ENCODE results near the gene SORCS2.

Gene SORCS2

GRCh38 chr4:7656244-7656800 lies 464.0 kb downstream of the SORCS2 start:
- Histone ChIP-seq H3K4me3 (no peak overlapping the region), H3K27ac (no peak overlapping the region), H3K9ac (ENCODE audit: insufficient read length) (no peak overlapping the region), H3K9me3 (ENCODE audit: low read depth, low read length) (no peaks in the 10 kb centered on the region), H3K36me3 (ENCODE audit: insufficient read depth, low read length) (no peaks in the 10 kb centered on the region)
- DNase-seq (ENCODE audit: low read depth, low spot score), result no peak
- no peak for TF ChIP-seq FOXP2 (optimal IDR thresholded peaks at IDR 0.05; ENCODE audit: control extremely low read depth, extremely low read length, insufficient read depth)
- no peak for TF ChIP-seq EZH2 (IDR thresholded peaks at IDR 0.05)
- TF ChIP-seq POLR2AphosphoS5 (IDR thresholded peaks at IDR 0.05; ENCODE audit: borderline replicate concordance, low read depth, low read length), result no peak

DNA sequence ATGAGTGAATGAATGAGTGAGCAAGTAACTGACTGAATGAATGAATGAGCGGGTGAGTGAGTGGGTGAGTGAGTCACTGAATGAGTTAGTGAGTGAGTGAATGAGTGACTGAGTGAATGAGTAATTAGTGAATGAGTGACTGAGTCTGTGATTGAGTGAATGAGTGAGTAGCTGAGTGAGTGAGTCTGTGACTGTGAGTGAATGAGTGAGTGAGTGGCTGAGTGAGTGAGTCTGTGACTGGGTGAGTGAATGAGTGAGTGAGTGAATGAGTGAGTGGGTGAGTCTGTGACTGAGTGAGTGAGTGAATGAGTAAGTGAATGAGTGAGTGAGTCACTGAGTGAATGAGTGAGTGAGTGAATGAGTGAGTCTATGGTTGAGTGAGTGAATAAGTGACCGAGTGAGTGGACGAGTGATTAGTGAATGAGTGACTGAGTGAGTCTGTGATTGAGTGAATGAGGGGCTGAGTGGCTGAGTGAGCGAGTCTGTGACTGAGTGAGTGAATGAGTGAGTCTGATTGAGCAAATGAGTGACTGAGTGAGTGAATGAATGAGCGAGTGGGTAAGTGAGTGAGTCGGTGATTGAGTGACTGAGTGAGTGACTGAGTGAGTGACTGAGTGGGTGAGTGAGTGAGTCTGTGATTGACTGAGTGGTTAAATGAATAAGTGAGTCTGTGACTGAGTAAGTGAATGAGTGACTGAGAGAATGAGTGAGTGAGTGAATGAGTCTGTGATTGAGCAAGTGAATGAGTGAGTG lies 465.4 kb downstream of the SORCS2 start:
- Histone ChIP-seq H3K27ac (no peak overlapping the region), H3K9me3 (ENCODE audit: low read depth, low read length) (no peaks in the 10 kb centered on the region), H3K36me3 (ENCODE audit: insufficient read depth, low read length) (no peaks in the 10 kb centered on the region), H3K4me3 (no peak overlapping the region), H3K9ac (ENCODE audit: insufficient read length) (no peak overlapping the region)
- DNase-seq (ENCODE audit: low read depth, low spot score), result no peak
- TF ChIP-seq FOXP2 (optimal IDR thresholded peaks at IDR 0.05; ENCODE audit: control extremely low read depth, extremely low read length, insufficient read depth) (no peak), POLR2AphosphoS5 (IDR thresholded peaks at IDR 0.05; ENCODE audit: borderline replicate concordance, low read depth, low read length) (no peak), EZH2 (IDR thresholded peaks at IDR 0.05) (no peak)

DNA sequence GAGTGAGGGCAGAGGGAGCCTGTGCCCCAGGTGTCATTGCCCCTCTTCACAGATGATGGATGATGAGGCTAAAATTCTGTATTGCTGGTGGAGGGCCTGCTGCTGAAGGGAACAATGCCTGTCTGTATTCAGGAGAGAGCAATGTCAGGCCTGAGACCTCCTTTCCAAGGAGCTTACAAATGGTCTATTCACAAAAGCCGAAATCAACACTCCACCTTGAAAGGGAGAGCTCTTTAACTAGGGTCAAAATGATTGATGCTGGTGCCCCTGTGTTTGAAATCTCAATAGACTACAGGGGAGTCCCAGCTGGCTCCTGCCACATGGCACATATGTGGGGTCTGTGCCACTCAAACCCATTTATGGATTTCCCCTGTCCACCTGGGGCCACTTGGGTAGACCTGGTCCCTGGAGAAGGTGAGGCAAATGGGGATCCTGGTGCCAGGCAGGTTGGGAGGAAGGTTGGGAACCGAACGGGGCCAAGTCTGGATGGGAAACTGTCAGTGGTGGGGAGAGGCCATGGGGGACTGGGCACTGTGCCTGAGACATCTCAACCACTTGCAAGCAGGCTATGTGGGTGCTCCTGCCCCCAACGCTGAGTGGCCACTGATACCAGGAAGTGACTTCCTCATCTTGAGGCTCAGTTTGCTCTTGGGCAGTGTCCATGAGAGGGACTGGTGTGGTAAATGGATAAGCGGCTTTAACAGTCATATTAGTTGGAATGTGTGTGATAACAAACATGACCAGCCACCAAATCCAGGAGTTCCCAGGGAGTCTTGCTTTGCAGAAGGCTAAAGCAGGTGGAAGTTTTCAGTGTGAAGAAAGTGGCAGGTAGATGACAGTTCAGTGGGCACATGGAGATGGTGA lies 466.2 kb downstream of the SORCS2 start:
- no peak for DNase-seq (ENCODE audit: low read depth, low spot score)

DNA sequence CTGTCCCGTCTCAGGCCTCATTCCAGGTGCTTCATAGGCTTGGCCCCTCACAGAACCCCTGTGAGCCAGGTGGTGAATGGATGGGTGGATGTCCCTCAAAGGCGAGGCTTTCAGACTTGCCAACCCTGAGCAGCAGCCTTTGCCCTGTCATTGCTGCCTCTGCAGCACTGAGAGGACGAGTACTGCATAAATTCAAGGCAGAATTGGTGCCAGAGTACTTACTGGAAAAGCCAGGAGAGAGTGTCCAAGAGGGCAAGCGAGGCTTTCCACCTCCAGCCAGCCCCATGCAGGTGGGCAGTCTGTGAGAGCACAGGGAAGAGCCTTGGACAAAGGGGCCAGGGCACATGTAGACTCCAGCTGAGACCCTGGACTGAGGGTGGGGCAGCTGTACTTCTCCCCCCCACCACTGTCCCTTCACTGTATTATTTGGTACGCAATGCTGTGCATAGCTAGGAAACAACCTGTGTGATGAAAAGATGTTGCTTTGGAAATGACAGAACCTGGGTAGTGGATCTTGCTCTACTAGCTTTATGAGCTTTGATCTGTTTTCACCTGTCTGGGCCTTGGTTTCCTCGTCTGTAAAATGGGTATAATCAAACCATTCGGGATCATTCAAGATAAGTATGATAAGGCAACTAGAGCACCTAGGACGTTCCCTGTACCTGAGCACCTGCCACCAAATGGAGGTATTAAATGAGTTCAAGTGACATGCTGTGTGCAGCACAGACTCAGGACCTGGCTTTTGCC lies 467.3 kb downstream of the SORCS2 start:
- Histone ChIP-seq H3K27ac (no peak overlapping the region), H3K4me3 (no peak overlapping the region), H3K36me3 (ENCODE audit: insufficient read depth, low read length) (no peaks in the 10 kb centered on the region), H3K9me3 (ENCODE audit: low read depth, low read length) (no peaks in the 10 kb centered on the region), H3K9ac (ENCODE audit: insufficient read length) (no peak overlapping the region)
- DNase-seq (ENCODE audit: low read depth, low spot score), result no peak
- TF ChIP-seq FOXP2 (optimal IDR thresholded peaks at IDR 0.05; ENCODE audit: control extremely low read depth, extremely low read length, insufficient read depth) (no peak), EZH2 (IDR thresholded peaks at IDR 0.05) (no peak), POLR2AphosphoS5 (IDR thresholded peaks at IDR 0.05; ENCODE audit: borderline replicate concordance, low read depth, low read length) (no peak)

More for the DNA sequence above, 466.2 kb downstream of the SORCS2 start:
- Histone ChIP-seq H3K36me3 (ENCODE audit: insufficient read depth, low read length) (no peaks in the 10 kb centered on the region), H3K27ac (no peak overlapping the region), H3K9ac (ENCODE audit: insufficient read length) (no peak overlapping the region), H3K9me3 (ENCODE audit: low read depth, low read length) (no peaks in the 10 kb centered on the region), H3K4me3 (no peak overlapping the region)
- TF ChIP-seq EZH2 (IDR thresholded peaks at IDR 0.05) (no peak), FOXP2 (optimal IDR thresholded peaks at IDR 0.05; ENCODE audit: control extremely low read depth, extremely low read length, insufficient read depth) (no peak), POLR2AphosphoS5 (IDR thresholded peaks at IDR 0.05; ENCODE audit: borderline replicate concordance, low read depth, low read length) (no peak)

DNA sequence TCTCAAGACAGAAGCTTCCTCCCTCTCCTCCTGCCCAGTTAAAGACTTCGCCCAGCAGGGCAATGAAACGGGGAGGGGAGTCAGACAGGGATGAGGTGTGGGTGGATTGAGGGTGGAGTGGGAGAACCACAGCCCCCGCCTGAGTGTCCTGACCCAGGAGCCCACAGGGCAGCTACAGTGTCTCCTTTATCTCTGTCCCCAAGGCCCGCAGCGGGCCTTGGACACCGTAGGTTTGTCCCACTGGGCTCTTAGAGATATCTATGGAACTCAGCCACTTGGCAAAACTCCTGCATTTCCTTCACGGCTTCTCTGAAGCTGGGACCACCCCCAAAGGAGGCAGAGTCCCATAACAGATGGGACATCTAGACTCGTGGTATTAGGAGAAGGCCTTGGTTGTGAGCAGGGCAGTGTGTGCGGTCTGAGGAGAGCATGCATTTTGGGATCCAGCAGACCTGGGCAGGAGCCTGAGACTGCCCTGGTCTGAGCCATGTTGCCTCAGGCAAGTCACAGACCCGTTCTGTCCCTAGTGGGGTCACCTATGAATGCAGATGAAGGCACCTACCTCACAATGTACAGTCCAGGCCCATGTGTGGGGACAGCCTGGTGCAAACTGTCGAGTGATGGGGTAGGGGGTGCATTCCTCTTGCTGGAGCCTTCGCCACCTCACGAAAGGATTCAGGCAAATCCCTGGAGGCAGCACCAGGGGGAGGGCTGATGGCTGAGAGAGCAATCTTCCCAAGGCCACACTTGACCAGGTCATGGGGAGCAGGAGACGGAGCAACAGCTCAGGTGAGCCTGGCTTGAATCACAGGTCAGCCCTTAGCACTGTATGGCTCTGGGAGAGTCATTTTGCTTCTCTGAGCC lies 468.1 kb downstream of the SORCS2 start:
- DNase-seq (ENCODE audit: low read depth, low spot score), result no peak
- TF ChIP-seq POLR2AphosphoS5 (IDR thresholded peaks at IDR 0.05; ENCODE audit: borderline replicate concordance, low read depth, low read length) (no peak), EZH2 (IDR thresholded peaks at IDR 0.05) (no peak)
- H3K9me3 ChIP-seq (ENCODE audit: low read depth, low read length), result no peaks in the 10 kb centered on the region
- no peaks in the 10 kb centered on the region for H3K36me3 ChIP-seq (ENCODE audit: insufficient read depth, low read length)
- H3K9ac ChIP-seq (ENCODE audit: insufficient read length), result no peak overlapping the region
- H3K27ac ChIP-seq, result no peak overlapping the region
- H3K4me3 ChIP-seq, result no peak overlapping the region

GRCh38 chr4:7661066-7661748 lies 468.9 kb downstream of the SORCS2 start:
- no peak for DNase-seq (ENCODE audit: low read depth, low spot score)
- no peak overlapping the region for H3K9ac ChIP-seq (ENCODE audit: insufficient read length)
- H3K27ac ChIP-seq, result no peak overlapping the region
- TF ChIP-seq POLR2AphosphoS5 (IDR thresholded peaks at IDR 0.05; ENCODE audit: borderline replicate concordance, low read depth, low read length), result no peak
- TF ChIP-seq FOXP2 (optimal IDR thresholded peaks at IDR 0.05; ENCODE audit: control extremely low read depth, extremely low read length, insufficient read depth), result no peak
- TF ChIP-seq EZH2 (IDR thresholded peaks at IDR 0.05), result no peak
- no peaks in the 10 kb centered on the region for H3K36me3 ChIP-seq (ENCODE audit: insufficient read depth, low read length)
- no peak overlapping the region for H3K4me3 ChIP-seq
- H3K9me3 ChIP-seq (ENCODE audit: low read depth, low read length), result no peaks in the 10 kb centered on the region

Data from SK-N-MC (cell line).